Stimulated activated CD8-positive, alpha-beta memory T cell treated with anti-CD3 and anti-CD28 coated beads, Interleukin-15, amount 100 ng/mL, for 24 hours (primary cell): ENCODE measurements around the gene PCDHGC4.

Source experiments
- DNase-seq: peaks from one replicate; pipeline ENCODE4 v3.0.0-alpha.2; 2020; ENCODE audit warnings: low read depth

PCDHGC4 gene

GRCh38 chr5:141484641-141485311 lies at the start of gene PCDHGC4:
Gene PCDHGC4 (plus strand): TSS chr5:141485030. CDS start chr5:141485174, 144 bp downstream.
- no peak for DNase-seq

GRCh38 chr5:141437221-141437620 lies 47.6 kb upstream of the PCDHGC4 start:
- no peak for DNase-seq

GRCh38 chr5:141439411-141440141 lies 45.3 kb upstream of the PCDHGC4 start:
- no peak for DNase-seq

GRCh38 chr5:141440341-141440740 lies 44.5 kb upstream of the PCDHGC4 start:
- no peak for DNase-seq

- no peak for DNase-seq
These were observed 43.2 kb upstream of the PCDHGC4 start for GRCh38 chr5:141441571-141442170.

- DNase-seq = no peak
These were observed 19.5 kb upstream of the PCDHGC4 start for GRCh38 chr5:141465351-141465750.

- no peak for DNase-seq
These were observed 9.2 kb upstream of the PCDHGC4 start, which contains the start of gene PCDHGC3 for GRCh38 chr5:141475625-141476131. Gene PCDHGC3 (plus strand): TSS chr5:141475966. CDS start chr5:141476117, 151 bp downstream.

GRCh38 chr5:141476132-141476911 lies 8.5 kb upstream of the PCDHGC4 start:
- DNase-seq = no peak

GRCh38 chr5:141477044-141477575 lies 7.7 kb upstream of the PCDHGC4 start:
- DNase-seq = no peak

GRCh38 chr5:141477815-141478214 lies 7.0 kb upstream of the PCDHGC4 start:
- no peak for DNase-seq

- DNase-seq = no peak
These were observed 6.4 kb upstream of the PCDHGC4 start for GRCh38 chr5:141478321-141478945.

GRCh38 chr5:141479776-141480175 lies 5.1 kb upstream of the PCDHGC4 start:
- DNase-seq = no peak

GRCh38 chr5:141483902-141484301 lies 928 bp upstream of the PCDHGC4 start:
- no peak for DNase-seq

GRCh38 chr5:141484310-141484640 lies 555 bp upstream of the PCDHGC4 start:
- DNase-seq = no peak

GRCh38 chr5:141485321-141486055 lies 658 bp downstream of the PCDHGC4 start:
- no peak for DNase-seq

GRCh38 chr5:141486091-141486490 lies 1.3 kb downstream of the PCDHGC4 start:
- no peak for DNase-seq

GRCh38 chr5:141487131-141487530 lies 2.3 kb downstream of the PCDHGC4 start:
- DNase-seq = no peak

GRCh38 chr5:141488591-141489561 lies 4.0 kb downstream of the PCDHGC4 start, which contains the start of gene PCDHGC5:
Gene PCDHGC5 (plus strand): TSS chr5:141489081. CDS start chr5:141489241, 160 bp downstream.
- DNase-seq = no peak

GRCh38 chr5:141489841-141490240 lies 5.0 kb downstream of the PCDHGC4 start:
- DNase-seq = no peak
